ENCODE data around the gene CFAP157. TPM values are rescaled to one million over a fixed set of nuclear protein-coding genes. Genes with fewer than 3 reads are reported as not detected.
A peak's percentile ranks its signal among the peaks of the same experiment; 100 is the strongest.

The CFAP157 gene
- total RNA-seq, 2 donors from 2014 or later, result 0.20 to 0.44 TPM

- peaks cover 2% of the 10 kb centered on the region for H3K4me1 Mint-ChIP-seq
- H3K9ac ChIP-seq (ENCODE audit: extremely low read depth, low read length, poor library complexity, severe bottlenecking), result no peak overlapping the region
Observed at GRCh38 chr9:127761491-127761956, 54.7 kb downstream of the CFAP157 start.

GRCh38 chr9:127762111-127762676 lies 55.4 kb downstream of the CFAP157 start:
- H3K27me3 ChIP-seq (ENCODE audit: control insufficient read depth, insufficient read depth, low read length, poor library complexity, severe bottlenecking), result no peaks in the 10 kb centered on the region
- no peaks in the 10 kb centered on the region for H3K9me3 ChIP-seq (ENCODE audit: control insufficient read depth, low read length)
- no peak overlapping the region for H3K4me3 ChIP-seq (ENCODE audit: low read length)
- H3K36me3 Mint-ChIP-seq (ENCODE audit: low read depth), result no peaks in the 10 kb centered on the region
- WGBS, 2 experiments (ENCODE audit: insufficient coverage in 1 of 2, insufficient read length in 1 of 2), result 72 to 83% methylated on average over 10 to 16 of the region's 16 CpGs
- H3K27ac ChIP-seq (ENCODE audit: low read depth, low read length), result no peak overlapping the region
- H3K9ac ChIP-seq (ENCODE audit: extremely low read depth, low read length, poor library complexity, severe bottlenecking), result no peak overlapping the region
- H3K4me1 ChIP-seq (ENCODE audit: control insufficient read depth, insufficient read depth, low read length), result no peaks in the 10 kb centered on the region
- peaks cover 2% of the 10 kb centered on the region for H3K4me1 Mint-ChIP-seq
- no peak overlapping the region for H3K4me3 Mint-ChIP-seq
- H3K36me3 ChIP-seq (ENCODE audit: control insufficient read depth, insufficient read depth, low read length), result no peaks in the 10 kb centered on the region
- no peak for TF ChIP-seq CTCF (conservative IDR thresholded peaks at IDR 0.05)
- H3K9me3 Mint-ChIP-seq, result no peaks in the 10 kb centered on the region
- DNase-seq, result no peak
- peaks cover 3% of the 10 kb centered on the region for H3K27me3 Mint-ChIP-seq (ENCODE audit: insufficient read depth)
- H3K27ac Mint-ChIP-seq, result no peak overlapping the region

More at GRCh38 chr9:127761491-127761956, 54.7 kb downstream of the CFAP157 start:
- Histone ChIP-seq H3K9me3 (ENCODE audit: control insufficient read depth, low read length) (no peaks in the 10 kb centered on the region), H3K4me1 (ENCODE audit: control insufficient read depth, insufficient read depth, low read length) (no peaks in the 10 kb centered on the region), H3K36me3 (ENCODE audit: control insufficient read depth, insufficient read depth, low read length) (no peaks in the 10 kb centered on the region), H3K27me3 (ENCODE audit: control insufficient read depth, insufficient read depth, low read length, poor library complexity, severe bottlenecking) (peaks cover 1% of the 10 kb centered on the region), H3K4me3 (ENCODE audit: low read length) (no peak overlapping the region), H3K27ac (ENCODE audit: low read depth, low read length) (no peak overlapping the region)
- Mint-ChIP-seq H3K27me3 (ENCODE audit: insufficient read depth) (peaks cover 9% of the 10 kb centered on the region), H3K36me3 (ENCODE audit: low read depth) (no peaks in the 10 kb centered on the region), H3K27ac (no peak overlapping the region), H3K4me3 (no peak overlapping the region), H3K9me3 (no peaks in the 10 kb centered on the region)
- 70 to 71% methylated on average over 5 of the region's 5 CpGs for WGBS, 2 experiments (ENCODE audit: insufficient coverage in 1 of 2, insufficient read length in 1 of 2)
- peak; percentile 66 for DNase-seq
- no peak for TF ChIP-seq CTCF (conservative IDR thresholded peaks at IDR 0.05)

DNA sequence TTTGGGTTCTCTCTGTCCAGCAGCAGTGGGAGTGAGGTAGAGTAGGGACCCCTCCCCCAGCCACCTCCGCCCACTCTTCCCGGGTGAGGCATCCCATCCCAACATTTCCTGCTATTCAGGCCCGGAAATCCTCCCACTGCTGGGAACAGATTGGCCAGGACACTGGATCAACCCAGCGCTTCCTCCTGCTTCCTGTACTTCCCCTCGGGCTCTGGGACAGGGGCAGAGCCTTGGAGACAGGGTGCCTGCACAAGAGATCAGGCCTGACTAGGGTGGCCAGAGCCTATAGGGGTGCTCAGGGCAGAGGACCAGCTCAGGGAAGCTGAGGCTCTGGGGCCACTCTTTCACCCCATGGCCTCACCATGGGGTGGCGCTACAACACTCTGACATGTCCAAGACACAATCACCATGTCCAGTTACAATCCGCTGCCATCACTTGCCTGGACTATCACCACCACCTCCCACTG lies 57.2 kb downstream of the CFAP157 start:
- 68 to 81% methylated on average over 5 to 7 of the region's 7 CpGs for WGBS, 2 experiments (ENCODE audit: insufficient coverage in 1 of 2, insufficient read length in 1 of 2)
- DNase-seq, result peak; percentile 86
- H3K4me1 ChIP-seq (ENCODE audit: control insufficient read depth, insufficient read depth, low read length), result no peaks in the 10 kb centered on the region
- no peak overlapping the region for H3K9ac ChIP-seq (ENCODE audit: extremely low read depth, low read length, poor library complexity, severe bottlenecking)
- no peaks in the 10 kb centered on the region for H3K9me3 ChIP-seq (ENCODE audit: control insufficient read depth, low read length)
- no peaks in the 10 kb centered on the region for H3K9me3 Mint-ChIP-seq
- peaks cover 2% of the 10 kb centered on the region for H3K4me1 Mint-ChIP-seq
- no peak overlapping the region for H3K27ac ChIP-seq (ENCODE audit: low read depth, low read length)
- TF ChIP-seq CTCF (conservative IDR thresholded peaks at IDR 0.05), result peak; percentile 69
- no peak overlapping the region for H3K27ac Mint-ChIP-seq
- no peak overlapping the region for H3K4me3 ChIP-seq (ENCODE audit: low read length)
- H3K36me3 ChIP-seq (ENCODE audit: control insufficient read depth, insufficient read depth, low read length), result no peaks in the 10 kb centered on the region
- no peak overlapping the region for H3K4me3 Mint-ChIP-seq
- no peaks in the 10 kb centered on the region for H3K27me3 ChIP-seq (ENCODE audit: control insufficient read depth, insufficient read depth, low read length, poor library complexity, severe bottlenecking)
- no peaks in the 10 kb centered on the region for H3K36me3 Mint-ChIP-seq (ENCODE audit: low read depth)
- peaks cover 2% of the 10 kb centered on the region for H3K27me3 Mint-ChIP-seq (ENCODE audit: insufficient read depth)
